Activated T-helper 1 cell treated with Interleukin-2 at 50 U/mL for 16 hours (primary cell): ENCODE data around the gene MYO1C.
"Not testable (repeated sequence)": the region's sequence is repeated elsewhere in the genome, so short reads cannot be mapped to it uniquely, and the experiment has no call there.

Experiments used
- DNase-seq: peaks from one replicate; pipeline ENCODE4 v3.0.0-alpha.2; 2020; ENCODE audit warnings: low read depth

The MYO1C gene

GRCh38 chr17:1422885-1423284 is 69.6 kb downstream of the MYO1C start:
- DNase-seq = no peak

DNA sequence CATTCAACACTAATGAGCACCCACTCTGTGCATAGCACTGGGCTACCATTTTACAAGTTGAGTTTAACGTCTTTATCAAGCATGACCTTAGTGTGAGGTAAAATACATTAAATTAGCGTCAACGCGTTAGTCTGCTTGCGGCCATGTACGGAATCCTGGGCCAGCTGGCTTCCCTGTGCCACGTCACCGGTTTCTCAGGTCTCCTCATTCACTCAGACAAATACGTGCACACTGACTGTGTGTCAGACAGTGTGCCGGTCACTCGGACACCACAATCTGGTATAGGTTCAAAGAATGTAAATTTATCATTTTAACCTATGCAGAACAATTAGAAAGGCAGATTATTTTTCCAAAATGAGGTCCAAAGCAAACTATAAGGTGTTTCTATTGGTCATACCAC is 71.0 kb downstream of the MYO1C start:
- DNase-seq = no peak

- no peak for DNase-seq
Measured at GRCh38 chr17:1420981-1421380, 71.5 kb downstream of the MYO1C start.

GRCh38 chr17:1420163-1420562 is 72.3 kb downstream of the MYO1C start:
- no peak for DNase-seq

DNA sequence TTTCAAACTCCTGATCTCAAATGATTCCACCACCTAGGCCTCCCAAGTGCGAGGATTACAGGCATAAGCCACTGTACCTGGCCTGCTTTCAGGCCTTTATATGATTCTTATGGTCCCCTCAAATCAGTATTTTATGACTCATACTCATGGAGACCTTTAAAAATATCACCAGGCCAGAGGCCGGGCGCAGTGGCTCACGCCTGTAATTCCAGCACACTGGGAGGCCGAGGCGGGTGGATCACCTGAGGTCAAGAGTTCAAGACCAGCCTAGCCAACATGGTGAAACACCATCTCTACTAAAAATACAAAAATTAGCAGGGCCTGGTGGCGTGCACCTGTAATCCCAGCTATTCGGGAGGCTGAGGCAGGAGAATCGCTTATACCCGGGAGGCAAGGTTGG is 74.0 kb downstream of the MYO1C start:
- DNase-seq = not testable (repeated sequence)

DNA sequence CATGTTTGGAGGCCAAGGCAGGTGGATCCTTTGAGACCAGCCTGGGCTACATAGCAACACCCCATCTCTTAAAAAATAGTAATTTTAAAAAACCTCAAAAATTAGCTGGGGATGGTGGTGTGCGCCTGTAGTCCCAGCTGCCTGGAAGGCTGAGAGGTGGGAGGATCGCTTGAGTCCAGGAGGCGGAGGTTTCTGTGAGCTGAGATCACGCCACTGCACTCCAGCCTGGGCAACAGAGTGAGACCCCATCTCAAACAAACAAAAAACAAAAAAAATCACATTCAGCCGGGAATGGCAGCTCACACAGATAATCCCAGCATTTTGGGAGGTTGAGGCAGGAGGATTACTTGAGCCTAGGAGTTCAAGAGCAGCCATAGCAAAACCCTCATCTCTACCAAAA is 76.1 kb downstream of the MYO1C start:
- no peak for DNase-seq

- DNase-seq = no peak
Measured at GRCh38 chr17:1414634-1415033, 77.9 kb downstream of the MYO1C start.
